ENCODE results near the gene NCKAP5.

NCKAP5 gene

GRCh38 chr2:133157141-133157540 lies 411.1 kb downstream of the NCKAP5 start:
- DNase-seq (ENCODE audit: low read depth): no peak

GRCh38 chr2:133152801-133153200 lies 415.5 kb downstream of the NCKAP5 start:
- H3K4me3 ChIP-seq (ENCODE audit: low read depth, low read length): no peak overlapping the region
- DNase-seq (ENCODE audit: low read depth): no peak

More at GRCh38 chr2:133157141-133157540, 411.1 kb downstream of the NCKAP5 start:
- no peak overlapping the region for H3K4me3 ChIP-seq (ENCODE audit: low read depth, low read length)

- no peak overlapping the region for H3K4me3 ChIP-seq (ENCODE audit: low read depth, low read length)
- DNase-seq (ENCODE audit: low read depth): no peak
Observed at GRCh38 chr2:133148187-133148586, 420.1 kb downstream of the NCKAP5 start.

GRCh38 chr2:133146893-133147292 lies 421.4 kb downstream of the NCKAP5 start:
- no peak overlapping the region for H3K4me3 ChIP-seq (ENCODE audit: low read depth, low read length)
- DNase-seq (ENCODE audit: low read depth): no peak

- no peak for DNase-seq (ENCODE audit: low read depth)
Observed at GRCh38 chr2:133143645-133144044, 424.6 kb downstream of the NCKAP5 start.

GRCh38 chr2:133142087-133142486 lies 426.2 kb downstream of the NCKAP5 start:
- no peak for DNase-seq (ENCODE audit: low read depth)

More at GRCh38 chr2:133143645-133144044, 424.6 kb downstream of the NCKAP5 start:
- H3K4me3 ChIP-seq (ENCODE audit: low read depth, low read length): no peak overlapping the region

GRCh38 chr2:133140620-133141019 lies 427.6 kb downstream of the NCKAP5 start:
- H3K4me3 ChIP-seq (ENCODE audit: low read depth, low read length): no peak overlapping the region
- no peak for DNase-seq (ENCODE audit: low read depth)

More at GRCh38 chr2:133142087-133142486, 426.2 kb downstream of the NCKAP5 start:
- no peak overlapping the region for H3K4me3 ChIP-seq (ENCODE audit: low read depth, low read length)

GRCh38 chr2:133139847-133140533 lies 428.3 kb downstream of the NCKAP5 start:
- DNase-seq (ENCODE audit: low read depth): no peak
- H3K4me3 ChIP-seq (ENCODE audit: low read depth, low read length): no peak overlapping the region

- no peak for DNase-seq (ENCODE audit: low read depth)
Observed at GRCh38 chr2:133138693-133139092, 429.6 kb downstream of the NCKAP5 start.

GRCh38 chr2:133135035-133135654 lies 433.1 kb downstream of the NCKAP5 start:
- no peak overlapping the region for H3K4me3 ChIP-seq (ENCODE audit: low read depth, low read length)
- no peak for DNase-seq (ENCODE audit: low read depth)

More at GRCh38 chr2:133138693-133139092, 429.6 kb downstream of the NCKAP5 start:
- no peak overlapping the region for H3K4me3 ChIP-seq (ENCODE audit: low read depth, low read length)

GRCh38 chr2:133130548-133131246 lies 437.6 kb downstream of the NCKAP5 start:
- H3K4me3 ChIP-seq (ENCODE audit: low read depth, low read length): no peak overlapping the region
- no peak for DNase-seq (ENCODE audit: low read depth)

GRCh38 chr2:133124446-133124845 lies 443.8 kb downstream of the NCKAP5 start:
- no peak overlapping the region for H3K4me3 ChIP-seq (ENCODE audit: low read depth, low read length)
- no peak for DNase-seq (ENCODE audit: low read depth)

GRCh38 chr2:133123904-133124303 lies 444.4 kb downstream of the NCKAP5 start:
- no peak overlapping the region for H3K4me3 ChIP-seq (ENCODE audit: low read depth, low read length)
- DNase-seq (ENCODE audit: low read depth): no peak

- H3K4me3 ChIP-seq (ENCODE audit: low read depth, low read length): no peak overlapping the region
- no peak for DNase-seq (ENCODE audit: low read depth)
Observed at GRCh38 chr2:133123393-133123792, 444.9 kb downstream of the NCKAP5 start.

- H3K4me3 ChIP-seq (ENCODE audit: low read depth, low read length): no peak overlapping the region
- no peak for DNase-seq (ENCODE audit: low read depth)
Observed at GRCh38 chr2:133122529-133122928, 445.7 kb downstream of the NCKAP5 start.

GRCh38 chr2:133120310-133120709 lies 448.0 kb downstream of the NCKAP5 start:
- no peak for DNase-seq (ENCODE audit: low read depth)
- no peak overlapping the region for H3K4me3 ChIP-seq (ENCODE audit: low read depth, low read length)

- no peak overlapping the region for H3K4me3 ChIP-seq (ENCODE audit: low read depth, low read length)
- no peak for DNase-seq (ENCODE audit: low read depth)
Observed at GRCh38 chr2:133110201-133110600, 458.1 kb downstream of the NCKAP5 start.

GRCh38 chr2:133109772-133110171 lies 458.5 kb downstream of the NCKAP5 start:
- no peak overlapping the region for H3K4me3 ChIP-seq (ENCODE audit: low read depth, low read length)
- DNase-seq (ENCODE audit: low read depth): peak; percentile 57

- no peak for DNase-seq (ENCODE audit: low read depth)
- no peak overlapping the region for H3K4me3 ChIP-seq (ENCODE audit: low read depth, low read length)
Observed at GRCh38 chr2:133107058-133107815, 461.0 kb downstream of the NCKAP5 start.

GRCh38 chr2:133104871-133105270 lies 463.4 kb downstream of the NCKAP5 start:
- H3K4me3 ChIP-seq (ENCODE audit: low read depth, low read length): no peak overlapping the region
- DNase-seq (ENCODE audit: low read depth): no peak
